Measurements from ENCODE around the gene NONO.

DNA sequence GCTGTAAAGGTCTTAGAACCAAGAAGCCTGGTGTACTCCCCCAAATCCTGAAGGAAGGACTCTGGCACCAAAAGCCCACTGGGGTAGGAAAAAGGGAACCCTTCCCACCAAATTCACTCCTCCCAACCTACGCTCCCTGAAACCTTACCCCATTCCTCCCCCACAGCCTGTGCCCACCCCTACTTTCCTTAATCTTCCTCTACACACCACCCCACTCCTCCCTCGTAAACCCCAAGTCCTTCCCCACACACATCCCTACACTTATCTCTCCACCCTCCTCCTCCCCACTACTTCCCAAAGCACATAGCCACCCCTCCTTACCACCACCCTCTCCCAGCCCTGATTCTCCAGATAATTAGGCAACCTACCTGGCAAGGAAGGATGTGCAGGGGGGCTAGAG lies 31.2 kb upstream of the NONO start:
- TF ChIP-seq, protein P1, sequence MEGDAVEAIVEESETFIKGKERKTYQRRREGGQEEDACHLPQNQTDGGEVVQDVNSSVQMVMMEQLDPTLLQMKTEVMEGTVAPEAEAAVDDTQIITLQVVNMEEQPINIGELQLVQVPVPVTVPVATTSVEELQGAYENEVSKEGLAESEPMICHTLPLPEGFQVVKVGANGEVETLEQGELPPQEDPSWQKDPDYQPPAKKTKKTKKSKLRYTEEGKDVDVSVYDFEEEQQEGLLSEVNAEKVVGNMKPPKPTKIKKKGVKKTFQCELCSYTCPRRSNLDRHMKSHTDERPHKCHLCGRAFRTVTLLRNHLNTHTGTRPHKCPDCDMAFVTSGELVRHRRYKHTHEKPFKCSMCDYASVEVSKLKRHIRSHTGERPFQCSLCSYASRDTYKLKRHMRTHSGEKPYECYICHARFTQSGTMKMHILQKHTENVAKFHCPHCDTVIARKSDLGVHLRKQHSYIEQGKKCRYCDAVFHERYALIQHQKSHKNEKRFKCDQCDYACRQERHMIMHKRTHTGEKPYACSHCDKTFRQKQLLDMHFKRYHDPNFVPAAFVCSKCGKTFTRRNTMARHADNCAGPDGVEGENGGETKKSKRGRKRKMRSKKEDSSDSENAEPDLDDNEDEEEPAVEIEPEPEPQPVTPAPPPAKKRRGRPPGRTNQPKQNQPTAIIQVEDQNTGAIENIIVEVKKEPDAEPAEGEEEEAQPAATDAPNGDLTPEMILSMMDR (IDR thresholded peaks at IDR 0.05), result no peak
- TF ChIP-seq, protein P2, sequence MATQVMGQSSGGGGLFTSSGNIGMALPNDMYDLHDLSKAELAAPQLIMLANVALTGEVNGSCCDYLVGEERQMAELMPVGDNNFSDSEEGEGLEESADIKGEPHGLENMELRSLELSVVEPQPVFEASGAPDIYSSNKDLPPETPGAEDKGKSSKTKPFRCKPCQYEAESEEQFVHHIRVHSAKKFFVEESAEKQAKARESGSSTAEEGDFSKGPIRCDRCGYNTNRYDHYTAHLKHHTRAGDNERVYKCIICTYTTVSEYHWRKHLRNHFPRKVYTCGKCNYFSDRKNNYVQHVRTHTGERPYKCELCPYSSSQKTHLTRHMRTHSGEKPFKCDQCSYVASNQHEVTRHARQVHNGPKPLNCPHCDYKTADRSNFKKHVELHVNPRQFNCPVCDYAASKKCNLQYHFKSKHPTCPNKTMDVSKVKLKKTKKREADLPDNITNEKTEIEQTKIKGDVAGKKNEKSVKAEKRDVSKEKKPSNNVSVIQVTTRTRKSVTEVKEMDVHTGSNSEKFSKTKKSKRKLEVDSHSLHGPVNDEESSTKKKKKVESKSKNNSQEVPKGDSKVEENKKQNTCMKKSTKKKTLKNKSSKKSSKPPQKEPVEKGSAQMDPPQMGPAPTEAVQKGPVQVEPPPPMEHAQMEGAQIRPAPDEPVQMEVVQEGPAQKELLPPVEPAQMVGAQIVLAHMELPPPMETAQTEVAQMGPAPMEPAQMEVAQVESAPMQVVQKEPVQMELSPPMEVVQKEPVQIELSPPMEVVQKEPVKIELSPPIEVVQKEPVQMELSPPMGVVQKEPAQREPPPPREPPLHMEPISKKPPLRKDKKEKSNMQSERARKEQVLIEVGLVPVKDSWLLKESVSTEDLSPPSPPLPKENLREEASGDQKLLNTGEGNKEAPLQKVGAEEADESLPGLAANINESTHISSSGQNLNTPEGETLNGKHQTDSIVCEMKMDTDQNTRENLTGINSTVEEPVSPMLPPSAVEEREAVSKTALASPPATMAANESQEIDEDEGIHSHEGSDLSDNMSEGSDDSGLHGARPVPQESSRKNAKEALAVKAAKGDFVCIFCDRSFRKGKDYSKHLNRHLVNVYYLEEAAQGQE (IDR thresholded peaks at IDR 0.05; ENCODE audit: insufficient read depth in 1 of 2, low read depth in 2 of 2, low read length in 1 of 2), result no peak
